ENCODE data around the gene ABCC6. TPM values are rescaled to one million over a fixed set of nuclear protein-coding genes. Genes with fewer than 3 reads are reported as not detected.

Gene ABCC6
- total RNA-seq, 1 experiment from 2014 or later, result not detected

Other genes with a start within 250 kb of the ABCC6 start
- 23.7 and 26.1 TPM in 2 replicates for gene NOMO3, start 9.0 kb upstream of the ABCC6 start, total RNA-seq (2014; rRNA removed; shearing (Covaris generic); ENCODE audit: low replicate concordance)
- gene NPIPA7, start 155.6 kb upstream of the ABCC6 start, total RNA-seq (2014; rRNA removed; shearing (Covaris generic); ENCODE audit: low replicate concordance), result 2.4 and 27.4 TPM in 2 replicates

Measured in Karpas-422 (cell line).